GM10248 (cell line): ENCODE data around the gene TRAK2.

ENCODE experiments used
- CTCF ChIA-PET: fragments of 300-600 bp; sonication (Branson Sonifier 250); formaldehyde crosslinking; extraction: SDS; loops from one replicate; lab custom pipeline; 2021; ENCODE audit warnings: antibody characterized with exemption; lab: Yijun Ruan, JAX
- POLR2A ChIA-PET: fragments of 350-650 bp; sonication (Branson Sonifier 250); formaldehyde crosslinking; extraction: SDS; loops from one replicate; lab custom pipeline; 2020; ENCODE audit warnings: antibody characterized with exemption; lab: Yijun Ruan, JAX
- DNase-seq: peaks from one replicate; pipeline ENCODE4 v3.0.0; 2012; ENCODE audit errors: extremely low spot score
- CTCF ChIP-seq: IDR thresholded peaks from 2 replicates; pipeline ENCODE4 v1.5.1; 2012; ENCODE audit warnings: mild to moderate bottlenecking, low read depth; ENCODE audit errors: extremely low read depth, missing control alignments, control extremely low read depth

The TRAK2 gene

GRCh38 chr2:201450954-201451291 is 335 bp downstream of the TRAK2 start:
- ChIA-PET POLR2A (interaction anchor here (0.6 to 1.0 kb wide), 4 partner anchors 28 to 236 kb away, joined by 3 to 6 read pairs (median 3); no protein-coding TSS in a partner anchor), CTCF (interaction anchor here (0.6 to 3.5 kb wide), 6 partner anchors 14 to 344 kb away, joined by 3 to 23 read pairs (median 4); no protein-coding TSS in a partner anchor)
- DNase-seq = no peak
- no peak for TF ChIP-seq CTCF

- DNase-seq = no peak
- CTCF ChIA-PET = interaction anchor here (1.6 kb wide), 1 partner anchor 7 kb away, joined by 3 read pairs; no protein-coding TSS in a partner anchor
- no peak for TF ChIP-seq CTCF
- POLR2A ChIA-PET = interaction anchor here (0.6 to 0.8 kb wide), 2 partner anchors 194 to 448 kb away, joined by 3 read pairs; no protein-coding TSS in a partner anchor
Observed at GRCh38 chr2:201448701-201449100, 2.6 kb downstream of the TRAK2 start.

- no peak for TF ChIP-seq CTCF
- no peak for DNase-seq
- CTCF ChIA-PET = no interaction called here
- POLR2A ChIA-PET = no interaction called here
Observed at GRCh38 chr2:201448061-201448460, 3.2 kb downstream of the TRAK2 start.

- ChIA-PET CTCF (interaction anchor here (0.7 to 2.6 kb wide), 7 partner anchors 13 to 233 kb away, joined by 3 to 15 read pairs (median 3); no protein-coding TSS in a partner anchor), POLR2A (no interaction called here)
- TF ChIP-seq CTCF = no peak
- no peak for DNase-seq
Observed at GRCh38 chr2:201447086-201447485, 4.2 kb downstream of the TRAK2 start.

GRCh38 chr2:201444746-201445465 is 6.4 kb downstream of the TRAK2 start:
- CTCF ChIA-PET = interaction anchor here (1.2 to 2.6 kb wide), 3 partner anchors 8 to 23 kb away, joined by 3 to 15 read pairs (median 6); no protein-coding TSS in a partner anchor
- no peak for TF ChIP-seq CTCF
- DNase-seq = no peak
- POLR2A ChIA-PET = no interaction called here

- ChIA-PET CTCF (interaction anchor here (0.7 to 0.9 kb wide), 2 partner anchors 8 to 209 kb away, joined by 3 read pairs; no protein-coding TSS in a partner anchor), POLR2A (no interaction called here)
- no peak for TF ChIP-seq CTCF
- DNase-seq = no peak
Observed at GRCh38 chr2:201441409-201441808, 9.8 kb downstream of the TRAK2 start.
